Measurements from ENCODE around the gene LYPD4.

GRCh38 chr19:41839211-41839610 is 5.3 kb downstream of the LYPD4 start:
- no peak for TF ChIP-seq GTF2I (CRISPR knock-in tag; conservative IDR thresholded peaks at IDR 0.05)
- no peak for TF ChIP-seq CTCF (IDR thresholded peaks at IDR 0.05)
- no peak for TF ChIP-seq ATF6 (CRISPR knock-in tag; IDR thresholded peaks at IDR 0.05)

Measured in WTC11 (cell line).